Measurements from ENCODE around the gene LTN1. TPM values are rescaled to one million over a fixed set of nuclear protein-coding genes. Genes with fewer than 3 reads are reported as not detected.

The LTN1 gene
- total RNA-seq, 2 experiments from 2014 or later, result 26.7 to 28.0 TPM

GRCh38 chr21:29007810-29008209, 15.1 kb upstream of the LTN1 start:
- H3K36me3 Mint-ChIP-seq (ENCODE audit: low read depth), result peaks cover 11% of the 10 kb centered on the region
- H3K9me3 Mint-ChIP-seq, result no peaks in the 10 kb centered on the region
- intact Hi-C loops (cut with micrococcal nuclease), result no loop called here
- DNase-seq (no peak), ATAC-seq (no peak)
- no peak for TF ChIP-seq CTCF (IDR thresholded peaks at IDR 0.05)
- H3K4me1 Mint-ChIP-seq (ENCODE audit: low read depth), result peaks cover 11% of the 10 kb centered on the region
- no peak overlapping the region for H3K4me3 Mint-ChIP-seq
- no peak overlapping the region for H3K27ac Mint-ChIP-seq
- CTCF ChIA-PET, result interaction anchor here (0.9 kb wide), 2 partner anchors 11 to 15 kb away, joined by 3 read pairs; no protein-coding TSS in a partner anchor
- H3K27me3 Mint-ChIP-seq, result no peaks in the 10 kb centered on the region
- POLR2A ChIA-PET, result interaction anchor here (1.0 to 3.0 kb wide), 2 partner anchors 11 to 16 kb away, joined by 3 to 13 read pairs; partner anchors contain the start of genes RWDD2B and USP16

DNA sequence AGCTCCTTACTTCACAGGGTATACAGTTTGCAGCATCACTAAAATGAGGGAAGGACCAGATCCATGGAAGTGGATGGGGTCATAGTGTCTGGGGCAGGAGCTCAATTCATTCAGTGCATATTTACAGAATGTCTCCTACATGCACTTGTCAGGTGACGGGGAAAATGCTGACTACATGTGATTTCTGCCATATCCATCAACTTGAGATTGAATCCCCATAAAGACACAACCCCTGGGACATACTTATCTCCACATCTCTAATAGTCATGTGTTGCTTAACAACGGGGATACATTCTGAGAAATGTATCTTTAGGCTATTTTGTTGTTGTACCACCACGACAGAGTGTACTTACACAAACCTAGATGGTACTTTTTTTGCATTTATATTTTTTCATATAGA, 14.5 kb upstream of the LTN1 start:
- Mint-ChIP-seq H3K4me3 (no peak overlapping the region), H3K36me3 (ENCODE audit: low read depth) (peaks cover 13% of the 10 kb centered on the region), H3K4me1 (ENCODE audit: low read depth) (peaks cover 11% of the 10 kb centered on the region), H3K27ac (no peak overlapping the region), H3K9me3 (no peaks in the 10 kb centered on the region), H3K27me3 (no peaks in the 10 kb centered on the region)
- no peak for TF ChIP-seq CTCF (IDR thresholded peaks at IDR 0.05)
- ChIA-PET CTCF (no interaction called here), POLR2A (interaction anchor here (0.7 to 3.0 kb wide), 3 partner anchors 12 to 18 kb away, joined by 3 to 13 read pairs (median 3); partner anchors contain the start of genes RWDD2B and USP16)
- no peak for ATAC-seq
- no peak for DNase-seq
- intact Hi-C loops (cut with micrococcal nuclease), result no loop called here

DNA sequence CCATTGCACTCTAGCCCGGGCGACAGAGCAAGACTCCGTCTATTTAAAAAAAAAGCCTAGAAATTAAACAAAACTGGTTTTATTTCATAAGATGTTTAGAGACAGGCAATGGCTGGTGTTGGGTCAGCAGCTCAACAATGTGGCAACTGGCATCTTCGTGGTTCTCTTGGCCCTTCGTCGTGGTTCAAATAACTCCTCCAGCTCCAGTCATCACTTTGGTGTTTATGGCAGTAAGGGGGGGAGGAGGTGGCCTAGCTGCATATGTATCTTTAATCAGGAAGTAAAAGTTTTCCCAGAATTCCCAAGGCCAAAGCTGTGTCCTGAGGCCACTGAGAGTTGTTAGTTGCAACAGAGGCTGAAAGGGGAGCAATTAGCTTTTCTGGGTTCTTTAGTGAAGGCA, 13.0 kb upstream of the LTN1 start:
- ChIA-PET CTCF (no interaction called here), POLR2A (interaction anchor here (0.8 to 3.0 kb wide), 6 partner anchors 11 to 58 kb away, joined by 3 to 13 read pairs (median 4); partner anchors contain the start of gene RWDD2B)
- Mint-ChIP-seq H3K27ac (no peak overlapping the region), H3K4me3 (no peak overlapping the region), H3K9me3 (no peaks in the 10 kb centered on the region), H3K27me3 (no peaks in the 10 kb centered on the region), H3K4me1 (ENCODE audit: low read depth) (peaks cover 13% of the 10 kb centered on the region), H3K36me3 (ENCODE audit: low read depth) (peaks cover 13% of the 10 kb centered on the region)
- intact Hi-C loops (cut with micrococcal nuclease), result no loop called here
- TF ChIP-seq CTCF (IDR thresholded peaks at IDR 0.05), result no peak
- ATAC-seq (no peak), DNase-seq (no peak)

GRCh38 chr21:29002442-29003144, 9.9 kb upstream of the LTN1 start:
- ATAC-seq (peak; percentile 100), DNase-seq (peak; percentile 96)
- Mint-ChIP-seq H3K27ac (peak overlapping the region; percentile 97), H3K4me3 (peak overlapping the region; percentile 91), H3K4me1 (ENCODE audit: low read depth) (peaks cover 13% of the 10 kb centered on the region), H3K36me3 (ENCODE audit: low read depth) (peaks cover 10% of the 10 kb centered on the region), H3K27me3 (no peaks in the 10 kb centered on the region), H3K9me3 (no peaks in the 10 kb centered on the region)
- no peak for TF ChIP-seq CTCF (IDR thresholded peaks at IDR 0.05)
- intact Hi-C loops (cut with micrococcal nuclease), result no loop called here
- CTCF ChIA-PET, result interaction anchor here (0.7 to 1.5 kb wide), 7 partner anchors 9 to 257 kb away, joined by 3 to 6 read pairs (median 3); partner anchors contain the start of genes LTN1 and USP16
- POLR2A ChIA-PET, result interaction anchor here (0.7 to 2.8 kb wide), 14 partner anchors 9 to 119 kb away, joined by 3 to 52 read pairs (median 4); partner anchors contain the start of genes CCT8, LTN1, RWDD2B and USP16

DNA sequence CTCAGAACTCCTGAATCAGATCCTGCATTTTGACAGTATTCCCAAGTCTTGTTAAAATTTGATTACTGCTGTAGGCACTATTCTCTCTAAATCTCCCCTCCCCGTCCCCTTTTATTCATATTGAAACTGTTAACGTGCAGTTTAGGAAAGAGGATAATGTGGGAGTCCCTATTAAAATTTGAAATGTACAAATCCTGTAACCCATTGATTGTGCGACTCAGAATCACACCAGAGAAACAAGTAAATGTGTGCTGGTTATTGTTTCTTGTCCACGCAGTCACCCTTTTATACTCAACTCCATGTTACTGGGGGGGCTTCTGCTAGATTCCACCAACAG, 584 bp upstream of the LTN1 start:
- no peak for TF ChIP-seq CTCF (IDR thresholded peaks at IDR 0.05)
- ATAC-seq (no peak), DNase-seq (no peak)
- Mint-ChIP-seq H3K27me3 (no peaks in the 10 kb centered on the region), H3K4me3 (peak overlapping the region; percentile 82), H3K4me1 (ENCODE audit: low read depth) (peaks cover 37% of the 10 kb centered on the region), H3K27ac (peak overlapping the region; percentile 92), H3K9me3 (no peaks in the 10 kb centered on the region), H3K36me3 (ENCODE audit: low read depth) (peaks cover 9% of the 10 kb centered on the region)
- ChIA-PET CTCF (interaction anchor here (0.8 to 1.6 kb wide), 6 partner anchors 9 to 157 kb away, joined by 3 to 4 read pairs (median 3); partner anchors contain the start of gene RWDD2B), POLR2A (interaction anchor here (0.7 to 3.8 kb wide), 11 partner anchors 9 to 109 kb away, joined by 3 to 30 read pairs (median 8); partner anchors contain the start of genes CCT8, RWDD2B and USP16)
- intact Hi-C loops (cut with micrococcal nuclease), result loop anchor here (2.0 kb wide), 2 partner anchors 32 to 80 kb away; partner anchors contain the start of genes CCT8 and USP16

All from activated CD8-positive, alpha-beta T cell treated with anti-CD3 and anti-CD28 coated beads for 36 hours (primary cell).